Small intestine (tissue), 7 donors: Measurements from ENCODE around the gene NVL. TPM values are rescaled to one million over a fixed set of nuclear protein-coding genes. Genes with fewer than 3 reads are reported as not detected.
A peak's percentile ranks its signal among the peaks of the same experiment; 100 is the strongest.
"Not testable (repeated sequence)": the region's sequence is repeated elsewhere in the genome, so short reads cannot be mapped to it uniquely, and the experiment has no call there.

Experiments
- DNase-seq, 2 donors: peaks; one replicate each; pipeline versions ENCODE4 v3.0.0 to v3.0.0-alpha.2; 2013
- FAIRE-seq: peaks from 2 replicates; lab custom pipeline; 2012; peaks lifted over from hg19 to GRCh38; lab: Jason Lieb, UNC
- H3K27ac ChIP-seq, 3 donors: one replicate each; pipeline ENCODE4 v1.5.1; 2013; ENCODE audit warnings: low read length in 2 of 3, mild to moderate bottlenecking in 2 of 3, control low read depth in 1 of 3, inconsistent platforms in 1 of 3, low read depth in 1 of 3, moderate library complexity in 1 of 3
- H3K27me3 ChIP-seq, 3 donors: one replicate each; pipeline ENCODE4 v1.6.1; 2013; ENCODE audit warnings: low read length in 3 of 3, inconsistent platforms in 1 of 3; ENCODE audit not compliant: control insufficient read depth in 3 of 3, insufficient read depth in 3 of 3
- H3K36me3 ChIP-seq, 3 donors: one replicate each; pipeline ENCODE4 v1.6.1; 2013; ENCODE audit warnings: low read length in 3 of 3, inconsistent platforms in 1 of 3, low read depth in 1 of 3, mild to moderate bottlenecking in 1 of 3, moderate library complexity in 1 of 3; ENCODE audit not compliant: control insufficient read depth in 3 of 3, insufficient read depth in 2 of 3
- H3K4me1 ChIP-seq, 3 donors: one replicate each; pipeline ENCODE4 v1.6.1; 2013; ENCODE audit warnings: low read length in 2 of 3, inconsistent platforms in 1 of 3, low read depth in 1 of 3, mild to moderate bottlenecking in 1 of 3, moderate library complexity in 1 of 3; ENCODE audit not compliant: control insufficient read depth in 3 of 3, insufficient read depth in 2 of 3
- H3K4me3 ChIP-seq, 3 donors: one replicate each; pipeline ENCODE4 v1.5.1; 2013; ENCODE audit warnings: low read length in 3 of 3, control low read depth in 1 of 3, inconsistent platforms in 1 of 3, low read depth in 1 of 3, mild to moderate bottlenecking in 1 of 3, moderate library complexity in 1 of 3
- H3K9me3 ChIP-seq, 2 donors: one replicate each; pipeline ENCODE4 v1.6.1; 2013; ENCODE audit warnings: low read depth in 1 of 2, low read length in 1 of 2; ENCODE audit not compliant: control insufficient read depth in 2 of 2, insufficient read depth in 1 of 2
- WGBS, 3 donors: extraction: QIAGEN DNeasy Blood & Tissue Kit; methylation state at CpG; one replicate each; pipeline ENCODE4 v1.1.7; 2013; 5-methylcytosine and 5-hydroxymethylcytosine counted together
- polyA plus RNA-seq, 4 donors: library from polyadenylated mRNA; stranded (reverse) in 3 of 4; unstranded in 1 of 4; fragments of 200-250 nt in 3 of 4; fragments of 120-200 nt in 1 of 4; gene quantifications; one replicate each; pipeline versions ENCODE4 v1.2.1 to v1.2.3, GENCODE V29; 2013
- donor health status: healthy with polysubstance abuse.
- donor health status: control.
- donor health status: control.
- donor health status: Bipolar disorder and iron deficiency.
- donor health status: healthy.

NVL gene
- polyA plus RNA-seq, 4 donors, result 16.4 to 39.1 (median 22.3) TPM

DNA sequence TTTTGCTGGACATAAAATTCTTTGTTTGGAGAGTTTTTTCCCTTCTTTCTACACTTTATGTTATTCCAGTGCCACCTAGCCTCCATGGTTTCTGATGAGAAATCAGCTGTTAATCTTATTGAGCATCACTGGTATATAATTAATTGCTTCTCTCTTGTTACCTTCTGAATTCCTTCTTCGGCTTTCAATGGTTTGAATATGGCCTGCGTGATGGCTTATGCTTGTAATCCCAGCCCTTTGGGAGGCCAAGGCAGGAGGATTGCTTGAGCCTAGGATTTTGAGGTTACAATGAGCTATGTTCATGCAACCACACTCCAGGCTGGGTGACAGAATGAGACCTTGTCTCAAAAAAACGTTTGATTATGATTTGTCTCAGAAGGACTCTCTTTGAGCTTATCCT is 13.7 kb upstream of the NVL start:
- no peaks in the 10 kb centered on the region for H3K36me3 ChIP-seq
- peaks cover 0 to 3% (median 0%) of the 10 kb centered on the region in 3 donors for H3K27me3 ChIP-seq
- peaks cover 0 to 6% (median 0%) of the 10 kb centered on the region in 3 donors for H3K4me1 ChIP-seq
- peaks cover 0 to 18% of the 10 kb centered on the region in 2 donors for H3K9me3 ChIP-seq
- DNase-seq (no peak), FAIRE-seq (no peak)
- no peak overlapping the region for H3K27ac ChIP-seq
- no peak overlapping the region for H3K4me3 ChIP-seq
- 41 to 51% (median 46%) methylated on average over 3 of the region's 3 CpGs for WGBS, 3 donors

GRCh38 chr1:224340453-224341384 is 10.7 kb upstream of the NVL start:
- not testable (repeated sequence) for FAIRE-seq, H3K36me3 ChIP-seq, H3K27me3 ChIP-seq, H3K4me1 ChIP-seq
- peaks cover 0 to 18% of the 10 kb centered on the region in 2 donors for H3K9me3 ChIP-seq
- WGBS, 3 donors, result 4 to 6% (median 5%) methylated on average over 29 to 31 of the region's 36 CpGs
- peak overlapping the region in 2 of 3 donors; percentile 48 to 81 for H3K27ac ChIP-seq
- DNase-seq, result peak; percentile 54 to 63
- H3K4me3 ChIP-seq, result peak overlapping the region; percentile 11 to 81 (median 74)

DNA sequence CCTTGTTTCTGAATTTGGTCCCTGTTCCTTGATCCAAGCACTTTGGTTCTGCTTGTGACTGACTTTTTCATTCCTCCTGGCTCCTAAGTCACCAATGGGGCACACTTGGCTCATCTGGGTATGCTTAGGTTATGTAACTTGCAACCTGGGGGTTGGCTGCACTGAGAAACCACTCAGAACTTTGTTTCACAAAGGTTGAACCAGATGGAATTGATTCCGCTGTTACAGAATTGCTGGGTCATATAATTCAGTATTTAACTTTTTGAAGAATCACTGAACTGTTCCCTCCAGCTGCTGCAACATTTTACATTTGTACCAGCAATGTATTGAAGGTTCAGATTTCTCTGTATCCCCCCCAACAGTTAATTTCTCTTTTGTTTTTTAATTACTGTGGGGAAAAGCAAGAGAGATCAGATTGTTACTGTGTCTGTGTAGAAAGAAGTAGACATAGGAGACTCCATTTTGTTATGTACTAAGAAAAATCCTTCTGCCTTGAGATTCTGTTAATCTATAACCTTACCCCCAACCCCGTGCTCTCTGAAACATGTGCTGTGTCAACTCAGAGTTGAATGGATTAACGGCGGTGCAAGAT is 9.6 kb upstream of the NVL start:
- DNase-seq, result peak in 1 of 2 donors; percentile 25
- WGBS, 3 donors, result 62 to 69% (median 65%) methylated on average over 2 of the region's 4 CpGs
- no peaks in the 10 kb centered on the region for H3K36me3 ChIP-seq
- H3K9me3 ChIP-seq, result peaks cover 0 to 17% of the 10 kb centered on the region in 2 donors
- peaks cover 0 to 6% (median 0%) of the 10 kb centered on the region in 3 donors for H3K4me1 ChIP-seq
- peaks cover 0 to 3% (median 0%) of the 10 kb centered on the region in 3 donors for H3K27me3 ChIP-seq
- peak overlapping the region in 1 of 3 donors; percentile 40 for H3K27ac ChIP-seq
- FAIRE-seq, result no peak
- no peak overlapping the region for H3K4me3 ChIP-seq

- 87 to 95% (median 93%) methylated on average over 4 of the region's 4 CpGs for WGBS, 3 donors
- peaks cover 0 to 5% of the 10 kb centered on the region in 2 donors for H3K9me3 ChIP-seq
- FAIRE-seq, result no peak
Observed at GRCh38 chr1:224338150-224338838, 8.3 kb upstream of the NVL start.

DNA sequence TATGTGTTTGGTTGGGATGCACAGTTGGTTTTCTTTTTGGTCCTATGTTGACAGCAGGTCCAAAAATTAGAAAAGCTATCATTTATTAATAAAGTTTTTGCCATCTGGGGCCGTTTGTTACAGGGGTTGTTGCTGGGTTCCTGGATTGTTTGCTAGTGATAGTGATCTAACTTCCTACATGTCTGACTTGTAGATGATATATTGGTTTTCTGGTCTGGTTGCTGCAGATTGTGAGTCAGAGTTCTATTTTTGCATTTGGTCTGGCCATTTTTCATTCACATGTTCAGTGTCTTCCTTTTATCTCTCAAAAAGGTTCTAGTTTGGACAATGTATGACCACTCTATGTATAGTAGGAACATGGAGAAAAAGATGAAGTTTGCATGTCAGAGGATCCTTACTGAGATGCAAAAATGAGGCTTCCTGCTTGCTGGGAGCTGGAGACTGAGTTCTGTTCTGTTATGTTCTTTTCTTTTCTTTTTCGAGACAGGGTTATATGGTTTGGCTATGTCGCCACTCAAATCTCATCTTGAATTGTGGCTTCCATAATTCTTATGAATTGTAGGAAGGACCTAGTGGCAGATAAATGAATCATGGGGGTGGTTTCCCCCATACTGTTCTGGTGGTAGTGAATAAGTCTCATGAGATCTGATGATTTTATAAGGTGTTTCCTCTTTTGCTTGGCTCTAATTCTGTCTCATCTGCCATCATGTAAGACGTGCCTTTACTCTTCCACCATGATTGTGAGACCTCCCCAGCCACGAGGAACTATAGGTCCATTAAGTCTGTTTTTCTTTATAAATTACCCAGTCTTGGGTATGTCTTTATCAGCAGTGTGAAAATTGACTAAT is 4.2 kb upstream of the NVL start:
- H3K27me3 ChIP-seq, result no peaks in the 10 kb centered on the region
- no peaks in the 10 kb centered on the region for H3K36me3 ChIP-seq
- FAIRE-seq (no peak), DNase-seq (no peak)
- H3K4me3 ChIP-seq, result no peak overlapping the region
- H3K9me3 ChIP-seq, result no peaks in the 10 kb centered on the region
- 54 to 59% (median 57%) methylated on average over 5 of the region's 5 CpGs for WGBS, 3 donors
- H3K4me1 ChIP-seq, result peaks cover 0 to 5% (median 0%) of the 10 kb centered on the region in 3 donors
- H3K27ac ChIP-seq, result no peak overlapping the region

More at GRCh38 chr1:224338150-224338838, 8.3 kb upstream of the NVL start:
- DNase-seq, result no peak
- Histone ChIP-seq H3K27ac (no peak overlapping the region), H3K27me3 (peaks cover 0 to 3% (median 0%) of the 10 kb centered on the region in 3 donors), H3K4me1 (peaks cover 0 to 6% (median 0%) of the 10 kb centered on the region in 3 donors), H3K4me3 (no peak overlapping the region), H3K36me3 (no peaks in the 10 kb centered on the region)

- H3K4me1 ChIP-seq, result peaks cover 0 to 4% (median 4%) of the 10 kb centered on the region in 3 donors
- WGBS, 3 donors, result 2 to 14% (median 6%) methylated on average over 3 of the region's 3 CpGs
- FAIRE-seq, result no peak
- H3K36me3 ChIP-seq, result no peaks in the 10 kb centered on the region
- no peaks in the 10 kb centered on the region for H3K9me3 ChIP-seq
- no peak overlapping the region for H3K4me3 ChIP-seq
- peak; percentile 80 to 83 for DNase-seq
- no peak overlapping the region for H3K27ac ChIP-seq
- H3K27me3 ChIP-seq, result no peaks in the 10 kb centered on the region
Observed at GRCh38 chr1:224333309-224333926, 3.4 kb upstream of the NVL start.

- WGBS, 3 donors, result 96 to 98% (median 98%) methylated on average over 2 of the region's 2 CpGs
- H3K27ac ChIP-seq, result no peak overlapping the region
- H3K36me3 ChIP-seq, result peaks cover 0 to 5% (median 1%) of the 10 kb centered on the region in 3 donors
- FAIRE-seq (no peak), DNase-seq (no peak)
- no peak overlapping the region for H3K4me3 ChIP-seq
- H3K9me3 ChIP-seq, result no peaks in the 10 kb centered on the region
- peaks cover 3 to 4% (median 4%) of the 10 kb centered on the region in 3 donors for H3K4me1 ChIP-seq
- no peaks in the 10 kb centered on the region for H3K27me3 ChIP-seq
Observed at GRCh38 chr1:224331824-224332223, 1.9 kb upstream of the NVL start.
